Testis (tissue), 3 donors: ENCODE data around the gene ZNF654. TPM values are rescaled to one million over a fixed set of nuclear protein-coding genes. Genes with fewer than 3 reads are reported as not detected.

Experiments
- DNase-seq: peaks from one replicate; pipeline ENCODE4 v3.0.0-alpha.2; 2019
- H3K27ac ChIP-seq, 2 donors: fragments of 200-600 bp; sonication (generic); one replicate each; pipeline ENCODE4 v1.5.1; 2019
- H3K27me3 ChIP-seq: fragments of 200-600 bp; sonication (generic); one replicate; pipeline ENCODE4 v1.5.1; 2019
- H3K36me3 ChIP-seq: fragments of 200-600 bp; sonication (generic); one replicate; pipeline ENCODE4 v1.5.1; 2017; ENCODE audit warnings: low read depth; ENCODE audit errors: missing control alignments
- H3K4me1 ChIP-seq: fragments of 200-600 bp; sonication (generic); one replicate; pipeline ENCODE4 v1.5.1; 2019
- H3K4me3 ChIP-seq, 2 donors: fragments of 200-600 bp; sonication (generic); one replicate each; pipeline ENCODE4 v1.5.1; 2017 to 2019
- H3K9me3 ChIP-seq: fragments of 200-600 bp; sonication (generic); one replicate; pipeline ENCODE4 v1.5.1; 2017
- CTCF ChIP-seq, 3 experiments: fragments of 450-650 bp in 2 of 3; fragments of 200-600 bp in 1 of 3; sonication (generic) in 1 of 3; IDR thresholded peaks; one replicate each; pipeline ENCODE4 v1.5.1; 2016 to 2019; ENCODE audit warnings: antibody characterized with exemption in 3 of 3, mild to moderate bottlenecking in 2 of 3, moderate library complexity in 1 of 3
- POLR2A ChIP-seq: fragments of 450-650 bp; IDR thresholded peaks from one replicate; pipeline ENCODE4 v1.6.1; 2017; ENCODE audit warnings: antibody characterized with exemption, mild to moderate bottlenecking, moderate library complexity
- WGBS, 2 donors: methylation state at CpG; one replicate each; pipeline ENCODE4 v1.1.5; 2018; 5-methylcytosine and 5-hydroxymethylcytosine counted together
- intact Hi-C: fragments of 100-400 bp; cut with DNase I; formaldehyde crosslinking; loops from one replicate; pipeline ENCODE4 v1.15.1; 2023; ENCODE audit warnings: low total_unique reads
- polyA plus RNA-seq: library from polyadenylated mRNA; stranded (reverse); fragments of 350-450 nt; fragmentation: Illumina TruSeq; extraction: RNeasy Lipid Tissue Mini Kit (QIAGEN cat#74804); gene quantifications from one replicate; pipeline ENCODE4 v1.2.3, GENCODE V29; 2014; ENCODE audit warnings: low read depth, low replicate concordance; ENCODE audit not compliant: insufficient read depth
- total RNA-seq, 2 donors: library from RNA; depleted of rRNA; stranded (reverse); fragments of >200 nt; gene quantifications; one replicate each; pipeline ENCODE4 v1.2.3, GENCODE V29; 2016

Gene ZNF654
- total and polyA plus RNA-seq, 3 donors from 2014 or later = 11.3 to 19.6 (median 17.0) TPM

GRCh38 chr3:88150371-88150770 is 91.3 kb downstream of the ZNF654 start:
- intact Hi-C loops = no loop called here
- H3K27me3 ChIP-seq = no peaks in the 10 kb centered on the region
- peak overlapping the region; percentile 80 to 83 for H3K4me3 ChIP-seq
- 1% methylated on average over 8 of the region's 8 CpGs for WGBS, 2 donors
- TF ChIP-seq POLR2A (no peak), CTCF (IDR thresholded peaks at IDR 0.05) (no peak)
- peak overlapping the region; percentile 85 to 96 for H3K27ac ChIP-seq
- DNase-seq = no peak
- H3K9me3 ChIP-seq = no peaks in the 10 kb centered on the region
- H3K4me1 ChIP-seq = peaks cover 25% of the 10 kb centered on the region
- H3K36me3 ChIP-seq = no peaks in the 10 kb centered on the region

- H3K4me1 ChIP-seq = peaks cover 25% of the 10 kb centered on the region
- 2 to 3% methylated on average over 6 of the region's 6 CpGs for WGBS, 2 donors
- peak overlapping the region; percentile 80 to 83 for H3K4me3 ChIP-seq
- no peak for DNase-seq
- H3K27ac ChIP-seq = peak overlapping the region; percentile 85 to 96
- no peaks in the 10 kb centered on the region for H3K36me3 ChIP-seq
- no peaks in the 10 kb centered on the region for H3K9me3 ChIP-seq
- no peaks in the 10 kb centered on the region for H3K27me3 ChIP-seq
- no peak for TF ChIP-seq CTCF (IDR thresholded peaks at IDR 0.05)
- no peak for TF ChIP-seq POLR2A
- intact Hi-C loops = no loop called here
Measured at GRCh38 chr3:88150806-88151205, 91.8 kb downstream of the ZNF654 start.

GRCh38 chr3:88151358-88151757 is 92.3 kb downstream of the ZNF654 start:
- H3K4me1 ChIP-seq = peaks cover 24% of the 10 kb centered on the region
- no peak for TF ChIP-seq POLR2A
- no peak for TF ChIP-seq CTCF (IDR thresholded peaks at IDR 0.05)

GRCh38 chr3:88152841-88153240 is 93.8 kb downstream of the ZNF654 start:
- WGBS, 2 donors = 79 to 83% methylated on average over 2 of the region's 2 CpGs
- H3K4me1 ChIP-seq = peaks cover 19% of the 10 kb centered on the region

More at GRCh38 chr3:88151358-88151757, 92.3 kb downstream of the ZNF654 start:
- no peak overlapping the region for H3K27ac ChIP-seq
- no peaks in the 10 kb centered on the region for H3K9me3 ChIP-seq
- H3K4me3 ChIP-seq = no peak overlapping the region
- H3K27me3 ChIP-seq = no peaks in the 10 kb centered on the region
- DNase-seq = no peak
- intact Hi-C loops = no loop called here
- WGBS, 2 donors = 32 to 48% methylated on average over 4 of the region's 4 CpGs
- no peaks in the 10 kb centered on the region for H3K36me3 ChIP-seq

More at GRCh38 chr3:88152841-88153240, 93.8 kb downstream of the ZNF654 start:
- Histone ChIP-seq H3K4me3 (no peak overlapping the region), H3K9me3 (no peaks in the 10 kb centered on the region), H3K36me3 (no peaks in the 10 kb centered on the region), H3K27me3 (no peaks in the 10 kb centered on the region), H3K27ac (no peak overlapping the region)
- intact Hi-C loops = no loop called here
- TF ChIP-seq POLR2A (no peak), CTCF (IDR thresholded peaks at IDR 0.05) (no peak)
- no peak for DNase-seq
